HepG2 (cell line): ENCODE data around the gene FITM2. TPM values are rescaled to one million over a fixed set of nuclear protein-coding genes. Genes with fewer than 3 reads are reported as not detected.

Experiments
- ARNTL ChIP-seq: sonication (generic); formaldehyde crosslinking; IDR thresholded peaks from 2 replicates; pipeline ENCODE4 v1.4.0; 2020; ENCODE audit warnings: mild to moderate bottlenecking, missing genetic modification reagents
- DPF2 ChIP-seq: sonication (generic); formaldehyde crosslinking; IDR thresholded peaks from 2 replicates; pipeline ENCODE4 v1.4.0; 2020; ENCODE audit warnings: mild to moderate bottlenecking, low read depth, missing genetic modification reagents, borderline replicate concordance
- EEA1 ChIP-seq: sonication (generic); formaldehyde crosslinking; IDR thresholded peaks from 2 replicates; pipeline ENCODE4 v1.5.1; 2020; ENCODE audit warnings: mild to moderate bottlenecking, missing genetic modification reagents, borderline replicate concordance
- HDAC2 ChIP-seq: sonication (generic); formaldehyde crosslinking; IDR thresholded peaks from 2 replicates; pipeline ENCODE4 v1.4.0; 2020; ENCODE audit warnings: missing genetic modification reagents
- MIER2 ChIP-seq: IDR thresholded peaks from 2 replicates; pipeline ENCODE4 v1.6.1; 2016; ENCODE audit warnings: missing biosample characterization, missing genetic modification reagents
- ONECUT2 ChIP-seq: sonication (generic); formaldehyde crosslinking; IDR thresholded peaks from 2 replicates; pipeline ENCODE4 v1.4.0; 2020; ENCODE audit warnings: missing genetic modification reagents
- PAF1 ChIP-seq: IDR thresholded peaks from 2 replicates; pipeline ENCODE4 v1.6.1; 2016; ENCODE audit warnings: missing genetic modification reagents, missing compliant biosample characterization
- RCOR2 ChIP-seq: IDR thresholded peaks from 2 replicates; pipeline ENCODE4 v1.6.1; 2016; ENCODE audit warnings: missing biosample characterization, missing genetic modification reagents
- SATB2 ChIP-seq: sonication (generic); formaldehyde crosslinking; IDR thresholded peaks from 2 replicates; pipeline ENCODE4 v1.5.0; 2020; ENCODE audit warnings: missing genetic modification reagents
- SOX5 ChIP-seq: IDR thresholded peaks from 2 replicates; pipeline ENCODE4 v1.6.1; 2016; ENCODE audit warnings: borderline replicate concordance
- ZFP36L1 ChIP-seq: sonication (generic); formaldehyde crosslinking; IDR thresholded peaks from 2 replicates; pipeline ENCODE4 v1.8.0; 2022; ENCODE audit warnings: mild to moderate bottlenecking, missing genetic modification reagents, moderate library complexity
- ZFP36L2 ChIP-seq: sonication (generic); formaldehyde crosslinking; IDR thresholded peaks from 2 replicates; pipeline ENCODE4 v1.4.0; 2020; ENCODE audit warnings: missing genetic modification reagents
- ZKSCAN8 ChIP-seq: IDR thresholded peaks from 2 replicates; pipeline ENCODE4 v1.6.1; 2016; ENCODE audit warnings: borderline replicate concordance, missing genetic modification reagents, missing compliant biosample characterization
- ZNF530 ChIP-seq: sonication (generic); formaldehyde crosslinking; IDR thresholded peaks from 2 replicates; pipeline ENCODE4 v1.5.0; 2020; ENCODE audit warnings: low read depth, mild to moderate bottlenecking, missing genetic modification reagents
- ZNF547 ChIP-seq: sonication (generic); formaldehyde crosslinking; IDR thresholded peaks from 2 replicates; pipeline ENCODE4 v1.5.1; 2020; ENCODE audit warnings: mild to moderate bottlenecking, missing genetic modification reagents
- polyA plus RNA-seq, 8 experiments: library from polyadenylated mRNA; depleted of rRNA in 3 of 8; stranded (reverse) in 7 of 8; unstranded in 1 of 8; fragments of >200 nt; fragmentation: Illumina TruSeq in 4 of 8; extraction: Trizol in 4 of 8; gene quantifications; 2 replicates each; pipeline versions ENCODE4 v1.2.1 to v1.2.3, GENCODE V29; 2011 to 2016; ENCODE audit warnings: low read depth in 4 of 8, missing spikeins in 1 of 8, mixed read lengths in 1 of 8; ENCODE audit not compliant: insufficient read depth in 1 of 8
- total RNA-seq, 5 experiments: library from RNA; depleted of rRNA; stranded (reverse); fragments of >200 nt; fragmentation: Illumina TruSeq; extraction: Trizol; gene quantifications; 2 replicates each; pipeline ENCODE4 v1.2.3, GENCODE V29; 2016; ENCODE audit warnings: low read depth in 1 of 5
- TF ChIP-seq, protein P1 (sequence below), 2 experiments: sonication (generic) in 1 of 2; formaldehyde crosslinking in 1 of 2; IDR thresholded peaks; 2 replicates each; pipeline versions ENCODE4 v1.6.1 to v1.9.0; 2014 to 2022; ENCODE audit warnings: antibody characterized with exemption in 1 of 2, borderline replicate concordance in 1 of 2, inconsistent platforms in 1 of 2, low read depth in 1 of 2, missing genetic modification reagents in 1 of 2
- TF ChIP-seq, protein P2 (sequence below): sonication (generic); formaldehyde crosslinking; IDR thresholded peaks from 2 replicates; pipeline ENCODE4 v1.4.0; 2020; ENCODE audit warnings: missing genetic modification reagents

FITM2 gene
- total and polyA plus RNA-seq, 2 of the 13 experiments (the other 11 are each of a cell fraction or from before 2014, with no cell fraction given): 9.6 to 24.5 TPM

DNA sequence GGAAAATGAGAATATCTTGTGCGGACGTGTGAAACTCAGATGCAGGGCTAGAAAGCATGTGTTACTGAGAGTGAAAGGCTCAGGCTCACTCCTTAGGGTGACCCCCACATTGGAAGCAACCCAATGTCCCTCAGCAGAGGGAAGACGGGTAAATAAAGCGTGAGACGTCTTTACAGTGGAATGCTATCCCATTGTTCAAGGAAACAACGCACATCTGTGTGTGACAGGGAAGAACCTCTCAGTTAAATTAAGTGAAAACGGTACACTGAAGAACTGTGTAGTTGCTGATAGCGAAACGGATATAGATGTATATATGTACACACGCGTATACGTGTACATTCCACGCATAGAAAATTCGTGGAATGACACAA is 45.3 kb upstream of the FITM2 start (continued):
- TF ChIP-seq SOX5 (CRISPR knock-in tag) (peak; percentile 65; the same call in 1 of the 2 replicates), EEA1 (CRISPR knock-in tag) (0 out of 2 replicates have a peak, but pooled peaks have one; percentile 3), ARNTL (CRISPR knock-in tag) (peak; percentile 8; the same call in 1 of the 2 replicates), ZNF530 (CRISPR knock-in tag) (no peak), DPF2 (CRISPR knock-in tag) (0 out of 2 replicates have a peak, but pooled peaks have one; percentile 37), PAF1 (CRISPR knock-in tag) (peak; percentile 28; the same call in 1 of the 2 replicates), RCOR2 (CRISPR knock-in tag) (no peak), ONECUT2 (CRISPR knock-in tag) (no peak), MIER2 (CRISPR knock-in tag) (0 out of 2 replicates have a peak, but pooled peaks have one; percentile 10), HDAC2 (0 out of 2 replicates have a peak, but pooled peaks have one; percentile 17), ZNF547 (CRISPR knock-in tag) (no peak), ZFP36L1 (CRISPR knock-in tag) (peak; percentile 55; the same call in 1 of the 2 replicates), SATB2 (CRISPR knock-in tag) (no peak), ZKSCAN8 (0 out of 2 replicates have a peak, but pooled peaks have one; percentile 25), ZFP36L2 (CRISPR knock-in tag) (0 out of 2 replicates have a peak, but pooled peaks have one; percentile 11)
- TF ChIP-seq, protein P1, sequence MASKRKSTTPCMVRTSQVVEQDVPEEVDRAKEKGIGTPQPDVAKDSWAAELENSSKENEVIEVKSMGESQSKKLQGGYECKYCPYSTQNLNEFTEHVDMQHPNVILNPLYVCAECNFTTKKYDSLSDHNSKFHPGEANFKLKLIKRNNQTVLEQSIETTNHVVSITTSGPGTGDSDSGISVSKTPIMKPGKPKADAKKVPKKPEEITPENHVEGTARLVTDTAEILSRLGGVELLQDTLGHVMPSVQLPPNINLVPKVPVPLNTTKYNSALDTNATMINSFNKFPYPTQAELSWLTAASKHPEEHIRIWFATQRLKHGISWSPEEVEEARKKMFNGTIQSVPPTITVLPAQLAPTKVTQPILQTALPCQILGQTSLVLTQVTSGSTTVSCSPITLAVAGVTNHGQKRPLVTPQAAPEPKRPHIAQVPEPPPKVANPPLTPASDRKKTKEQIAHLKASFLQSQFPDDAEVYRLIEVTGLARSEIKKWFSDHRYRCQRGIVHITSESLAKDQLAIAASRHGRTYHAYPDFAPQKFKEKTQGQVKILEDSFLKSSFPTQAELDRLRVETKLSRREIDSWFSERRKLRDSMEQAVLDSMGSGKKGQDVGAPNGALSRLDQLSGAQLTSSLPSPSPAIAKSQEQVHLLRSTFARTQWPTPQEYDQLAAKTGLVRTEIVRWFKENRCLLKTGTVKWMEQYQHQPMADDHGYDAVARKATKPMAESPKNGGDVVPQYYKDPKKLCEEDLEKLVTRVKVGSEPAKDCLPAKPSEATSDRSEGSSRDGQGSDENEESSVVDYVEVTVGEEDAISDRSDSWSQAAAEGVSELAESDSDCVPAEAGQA (IDR thresholded peaks at IDR 0.05; ENCODE audit: low read depth): 0 out of 2 replicates have a peak, but pooled peaks have one; percentile 27
- TF ChIP-seq, protein P1 (CRISPR knock-in tag; IDR thresholded peaks at IDR 0.05; ENCODE audit: borderline replicate concordance): no peak
- TF ChIP-seq, protein P2, sequence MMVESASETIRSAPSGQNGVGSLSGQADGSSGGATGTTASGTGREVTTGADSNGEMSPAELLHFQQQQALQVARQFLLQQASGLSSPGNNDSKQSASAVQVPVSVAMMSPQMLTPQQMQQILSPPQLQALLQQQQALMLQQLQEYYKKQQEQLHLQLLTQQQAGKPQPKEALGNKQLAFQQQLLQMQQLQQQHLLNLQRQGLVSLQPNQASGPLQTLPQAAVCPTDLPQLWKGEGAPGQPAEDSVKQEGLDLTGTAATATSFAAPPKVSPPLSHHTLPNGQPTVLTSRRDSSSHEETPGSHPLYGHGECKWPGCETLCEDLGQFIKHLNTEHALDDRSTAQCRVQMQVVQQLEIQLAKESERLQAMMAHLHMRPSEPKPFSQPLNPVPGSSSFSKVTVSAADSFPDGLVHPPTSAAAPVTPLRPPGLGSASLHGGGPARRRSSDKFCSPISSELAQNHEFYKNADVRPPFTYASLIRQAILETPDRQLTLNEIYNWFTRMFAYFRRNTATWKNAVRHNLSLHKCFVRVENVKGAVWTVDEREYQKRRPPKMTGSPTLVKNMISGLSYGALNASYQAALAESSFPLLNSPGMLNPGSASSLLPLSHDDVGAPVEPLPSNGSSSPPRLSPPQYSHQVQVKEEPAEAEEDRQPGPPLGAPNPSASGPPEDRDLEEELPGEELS: no peak
